Activated T-helper 17 cell treated with anti-CD3 and anti-CD28 coated beads, Interleukin-2, amount 50 U/mL, for 72 hours (primary cell): ENCODE measurements around the gene HES6. TPM values are rescaled to one million over a fixed set of nuclear protein-coding genes. Genes with fewer than 3 reads are reported as not detected.

Source experiments
- ATAC-seq: fragments of 150-1000 bp; cut with Tn5 transposase; replicated peaks from 2 replicates; pipeline ENCODE4 v1.10.0; 2021; ENCODE audit warnings: mild to moderate bottlenecking, moderate library complexity
- H3K27ac Mint-ChIP-seq: one replicate; pipeline ENCODE4 v1.8.0; 2022; ENCODE audit warnings: mixed read lengths
- H3K27me3 Mint-ChIP-seq: one replicate; pipeline ENCODE4 v1.8.0; 2022; ENCODE audit warnings: mixed read lengths
- H3K36me3 Mint-ChIP-seq: one replicate; pipeline ENCODE4 v1.8.0; 2022; ENCODE audit warnings: low read depth, mild to moderate bottlenecking, mixed read lengths
- H3K4me1 Mint-ChIP-seq: one replicate; pipeline ENCODE4 v1.8.0; 2022; ENCODE audit warnings: mixed read lengths
- H3K4me3 Mint-ChIP-seq: one replicate; pipeline ENCODE4 v1.8.0; 2022; ENCODE audit warnings: mild to moderate bottlenecking, mixed read lengths
- H3K9me3 Mint-ChIP-seq: one replicate; pipeline ENCODE4 v1.8.0; 2022; ENCODE audit warnings: mixed read lengths
- total RNA-seq, 2 donors: library from RNA; stranded (reverse); gene quantifications; one replicate each; pipeline ENCODE4 v1.2.3, GENCODE V29; 2022

Gene HES6
- total RNA-seq, 2 donors from 2014 or later = 1.3 to 4.8 TPM

- H3K4me1 Mint-ChIP-seq = peaks cover 7% of the 10 kb centered on the region
- no peak overlapping the region for H3K4me3 Mint-ChIP-seq
- no peaks in the 10 kb centered on the region for H3K9me3 Mint-ChIP-seq
- no peaks in the 10 kb centered on the region for H3K27me3 Mint-ChIP-seq
- peaks cover 44% of the 10 kb centered on the region for H3K36me3 Mint-ChIP-seq
- no peak for ATAC-seq
- no peak overlapping the region for H3K27ac Mint-ChIP-seq
Measured at GRCh38 chr2:238264072-238264460, 24.2 kb upstream of the HES6 start.

- no peak overlapping the region for H3K4me3 Mint-ChIP-seq
- H3K9me3 Mint-ChIP-seq = no peaks in the 10 kb centered on the region
- peak overlapping the region; percentile 61 for H3K27ac Mint-ChIP-seq
- H3K27me3 Mint-ChIP-seq = no peaks in the 10 kb centered on the region
- H3K4me1 Mint-ChIP-seq = peaks cover 7% of the 10 kb centered on the region
- H3K36me3 Mint-ChIP-seq = peaks cover 39% of the 10 kb centered on the region
- peak; percentile 64 for ATAC-seq
Measured at GRCh38 chr2:238263204-238264071, 23.6 kb upstream of the HES6 start.

GRCh38 chr2:238262496-238263122 lies 22.8 kb upstream of the HES6 start:
- ATAC-seq = no peak
- peaks cover 7% of the 10 kb centered on the region for H3K4me1 Mint-ChIP-seq
- no peaks in the 10 kb centered on the region for H3K9me3 Mint-ChIP-seq
- no peak overlapping the region for H3K27ac Mint-ChIP-seq
- peaks cover 34% of the 10 kb centered on the region for H3K36me3 Mint-ChIP-seq
- H3K27me3 Mint-ChIP-seq = no peaks in the 10 kb centered on the region
- H3K4me3 Mint-ChIP-seq = no peak overlapping the region

GRCh38 chr2:238261718-238262375 lies 22.0 kb upstream of the HES6 start:
- Mint-ChIP-seq H3K27me3 (no peaks in the 10 kb centered on the region), H3K4me1 (peaks cover 7% of the 10 kb centered on the region), H3K4me3 (no peak overlapping the region), H3K9me3 (no peaks in the 10 kb centered on the region), H3K27ac (no peak overlapping the region), H3K36me3 (peaks cover 26% of the 10 kb centered on the region)
- no peak for ATAC-seq

GRCh38 chr2:238260883-238261282 lies 21.0 kb upstream of the HES6 start:
- ATAC-seq = no peak
- Mint-ChIP-seq H3K4me3 (no peak overlapping the region), H3K4me1 (peaks cover 7% of the 10 kb centered on the region), H3K27me3 (no peaks in the 10 kb centered on the region), H3K36me3 (peaks cover 28% of the 10 kb centered on the region), H3K9me3 (no peaks in the 10 kb centered on the region), H3K27ac (no peak overlapping the region)

- Mint-ChIP-seq H3K36me3 (peaks cover 43% of the 10 kb centered on the region), H3K4me1 (peaks cover 7% of the 10 kb centered on the region), H3K27ac (no peak overlapping the region), H3K27me3 (no peaks in the 10 kb centered on the region), H3K9me3 (no peaks in the 10 kb centered on the region), H3K4me3 (no peak overlapping the region)
- ATAC-seq = peak; percentile 38
Measured at GRCh38 chr2:238259061-238260020, 19.5 kb upstream of the HES6 start.

- no peak for ATAC-seq
- H3K27ac Mint-ChIP-seq = no peak overlapping the region
- no peaks in the 10 kb centered on the region for H3K4me1 Mint-ChIP-seq
Measured at GRCh38 chr2:238257786-238258700, 18.2 kb upstream of the HES6 start.

GRCh38 chr2:238256594-238257104 lies 16.8 kb upstream of the HES6 start:
- Mint-ChIP-seq H3K9me3 (no peaks in the 10 kb centered on the region), H3K36me3 (peaks cover 46% of the 10 kb centered on the region), H3K4me1 (no peaks in the 10 kb centered on the region), H3K4me3 (no peak overlapping the region), H3K27ac (no peak overlapping the region), H3K27me3 (no peaks in the 10 kb centered on the region)
- ATAC-seq = peak; percentile 82

More at GRCh38 chr2:238257786-238258700, 18.2 kb upstream of the HES6 start:
- Mint-ChIP-seq H3K9me3 (no peaks in the 10 kb centered on the region), H3K36me3 (peaks cover 48% of the 10 kb centered on the region), H3K27me3 (no peaks in the 10 kb centered on the region), H3K4me3 (no peak overlapping the region)

GRCh38 chr2:238256111-238256510 lies 16.3 kb upstream of the HES6 start:
- H3K27ac Mint-ChIP-seq = no peak overlapping the region
- peaks cover 50% of the 10 kb centered on the region for H3K36me3 Mint-ChIP-seq
- H3K9me3 Mint-ChIP-seq = no peaks in the 10 kb centered on the region
- H3K27me3 Mint-ChIP-seq = no peaks in the 10 kb centered on the region
- no peak overlapping the region for H3K4me3 Mint-ChIP-seq
- no peak for ATAC-seq
- no peaks in the 10 kb centered on the region for H3K4me1 Mint-ChIP-seq

- no peaks in the 10 kb centered on the region for H3K27me3 Mint-ChIP-seq
- no peak overlapping the region for H3K4me3 Mint-ChIP-seq
Measured at GRCh38 chr2:238255636-238256035, 15.8 kb upstream of the HES6 start.

GRCh38 chr2:238255151-238255551 lies 15.3 kb upstream of the HES6 start:
- Mint-ChIP-seq H3K4me3 (no peak overlapping the region), H3K36me3 (peaks cover 52% of the 10 kb centered on the region), H3K27ac (no peak overlapping the region), H3K9me3 (no peaks in the 10 kb centered on the region), H3K27me3 (no peaks in the 10 kb centered on the region), H3K4me1 (no peaks in the 10 kb centered on the region)
- ATAC-seq = no peak

More at GRCh38 chr2:238255636-238256035, 15.8 kb upstream of the HES6 start:
- Mint-ChIP-seq H3K9me3 (no peaks in the 10 kb centered on the region), H3K4me1 (no peaks in the 10 kb centered on the region), H3K27ac (no peak overlapping the region), H3K36me3 (peaks cover 53% of the 10 kb centered on the region)
- no peak for ATAC-seq

GRCh38 chr2:238254095-238254723 lies 14.4 kb upstream of the HES6 start:
- H3K27ac Mint-ChIP-seq = no peak overlapping the region
- ATAC-seq = no peak
- no peaks in the 10 kb centered on the region for H3K9me3 Mint-ChIP-seq
- no peaks in the 10 kb centered on the region for H3K27me3 Mint-ChIP-seq
- peaks cover 60% of the 10 kb centered on the region for H3K36me3 Mint-ChIP-seq
- no peaks in the 10 kb centered on the region for H3K4me1 Mint-ChIP-seq
- H3K4me3 Mint-ChIP-seq = no peak overlapping the region
